Measurements from ENCODE around the gene PRKCZ.

DNA sequence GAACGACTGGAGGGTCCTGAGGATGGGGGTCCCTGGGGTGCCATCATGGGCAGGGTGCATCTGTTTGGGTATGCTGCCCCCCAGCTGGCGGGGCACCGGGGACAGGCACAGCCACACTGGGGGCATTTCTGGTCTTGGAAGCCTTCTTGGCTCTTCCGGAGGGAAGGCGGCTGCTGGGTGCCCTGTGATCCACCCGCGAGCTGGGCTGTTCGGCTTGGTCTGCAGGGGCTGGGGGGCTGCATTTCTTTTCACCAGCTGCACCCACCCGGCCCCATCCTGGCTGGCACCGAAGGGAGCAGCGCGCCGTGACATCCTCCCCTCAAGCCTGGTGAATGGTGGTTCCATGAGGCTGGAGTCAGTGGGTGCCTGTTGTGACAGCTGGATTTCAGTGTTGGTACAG is 132.2 kb downstream of the PRKCZ start:
- TF ChIP-seq, protein P1, sequence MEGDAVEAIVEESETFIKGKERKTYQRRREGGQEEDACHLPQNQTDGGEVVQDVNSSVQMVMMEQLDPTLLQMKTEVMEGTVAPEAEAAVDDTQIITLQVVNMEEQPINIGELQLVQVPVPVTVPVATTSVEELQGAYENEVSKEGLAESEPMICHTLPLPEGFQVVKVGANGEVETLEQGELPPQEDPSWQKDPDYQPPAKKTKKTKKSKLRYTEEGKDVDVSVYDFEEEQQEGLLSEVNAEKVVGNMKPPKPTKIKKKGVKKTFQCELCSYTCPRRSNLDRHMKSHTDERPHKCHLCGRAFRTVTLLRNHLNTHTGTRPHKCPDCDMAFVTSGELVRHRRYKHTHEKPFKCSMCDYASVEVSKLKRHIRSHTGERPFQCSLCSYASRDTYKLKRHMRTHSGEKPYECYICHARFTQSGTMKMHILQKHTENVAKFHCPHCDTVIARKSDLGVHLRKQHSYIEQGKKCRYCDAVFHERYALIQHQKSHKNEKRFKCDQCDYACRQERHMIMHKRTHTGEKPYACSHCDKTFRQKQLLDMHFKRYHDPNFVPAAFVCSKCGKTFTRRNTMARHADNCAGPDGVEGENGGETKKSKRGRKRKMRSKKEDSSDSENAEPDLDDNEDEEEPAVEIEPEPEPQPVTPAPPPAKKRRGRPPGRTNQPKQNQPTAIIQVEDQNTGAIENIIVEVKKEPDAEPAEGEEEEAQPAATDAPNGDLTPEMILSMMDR (conservative IDR thresholded peaks at IDR 0.05; ENCODE audit: low read length), result no peak
- TF ChIP-seq EZH2phosphoT487 (IDR thresholded peaks at IDR 0.05; ENCODE audit: borderline replicate concordance, low read depth, low read length), result no peak
